H1 (cell line): Measurements from ENCODE around the gene PFKP. TPM values are rescaled to one million over a fixed set of nuclear protein-coding genes. Genes with fewer than 3 reads are reported as not detected.

Experiments used
- CHD2 ChIP-seq: IDR thresholded peaks from 2 replicates; pipeline ENCODE4 v1.6.1; 2012; ENCODE audit warnings: low read length, improper control_type of control experiment
- SIX5 ChIP-seq: IDR thresholded peaks from 2 replicates; pipeline ENCODE4 v1.6.1; 2011; ENCODE audit warnings: mild to moderate bottlenecking, low read depth, low read length
- polyA plus RNA-seq, 7 experiments: library from polyadenylated mRNA; depleted of rRNA in 3 of 7; stranded (reverse) in 5 of 7; unstranded in 2 of 7; fragments of >200 nt in 5 of 7; fragments of 200-250 nt in 2 of 7; gene quantifications; 1 replicate in 5 of 7; 2 replicates in 1 of 7; 4 replicates in 1 of 7; pipeline versions ENCODE4 v1.2.1 to v1.2.3, GENCODE V29; 2011 to 2013; ENCODE audit warnings: missing spikeins in 2 of 7, mixed read lengths in 2 of 7
- total RNA-seq: library from RNA; stranded (reverse); fragmentation: NEBNext Ultra II Directional; extraction: Animal tissue kit (Norgen Biotek cat#: 25700); gene quantifications from 2 replicates; pipeline ENCODE4 v1.2.1, GENCODE V29; 2021

The PFKP gene
- total and polyA plus RNA-seq, 2 of the 8 experiments (the other 6 are each of a cell fraction or from before 2014, with no cell fraction given): 51.2 to 128 TPM

DNA sequence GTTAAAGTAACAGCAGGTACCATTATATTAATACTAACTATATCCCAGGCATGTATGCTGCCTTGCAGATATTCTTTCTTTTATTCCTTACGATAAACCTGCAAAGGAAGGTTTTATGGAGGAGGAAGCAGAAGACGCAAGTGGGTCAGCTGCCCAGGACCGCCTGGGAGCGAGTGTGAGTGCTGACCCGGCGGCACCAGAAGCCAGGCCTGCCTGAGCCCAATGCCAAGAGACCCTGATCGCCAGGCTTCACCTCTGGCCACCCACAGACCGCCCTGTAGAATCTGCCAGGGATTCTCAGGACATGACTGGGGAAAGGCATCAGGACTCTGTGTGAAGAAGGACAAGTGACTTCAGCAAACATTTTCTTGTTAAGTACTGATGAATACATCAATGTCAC lies 78.9 kb downstream of the PFKP start (continued):
- TF ChIP-seq CHD2 (no peak), SIX5 (no peak)
